GM21825 (cell line): ENCODE data around the gene PLXDC2.
A peak's percentile ranks its signal among the peaks of the same experiment; 100 is the strongest.

Experiments used
- ATAC-seq: cut with Tn5 transposase; IDR thresholded peaks from one replicate; pipeline ENCODE4 v1.9.1; 2021; ENCODE audit warnings: mild to moderate bottlenecking, moderate library complexity; ENCODE audit not compliant: unreplicated experiment

The PLXDC2 gene

GRCh38 chr10:19853831-19854230 lies 37.6 kb downstream of the PLXDC2 start:
- no peak for ATAC-seq

GRCh38 chr10:19857876-19858275 lies 41.6 kb downstream of the PLXDC2 start:
- ATAC-seq, result no peak

GRCh38 chr10:19860107-19860506 lies 43.9 kb downstream of the PLXDC2 start:
- no peak for ATAC-seq

DNA sequence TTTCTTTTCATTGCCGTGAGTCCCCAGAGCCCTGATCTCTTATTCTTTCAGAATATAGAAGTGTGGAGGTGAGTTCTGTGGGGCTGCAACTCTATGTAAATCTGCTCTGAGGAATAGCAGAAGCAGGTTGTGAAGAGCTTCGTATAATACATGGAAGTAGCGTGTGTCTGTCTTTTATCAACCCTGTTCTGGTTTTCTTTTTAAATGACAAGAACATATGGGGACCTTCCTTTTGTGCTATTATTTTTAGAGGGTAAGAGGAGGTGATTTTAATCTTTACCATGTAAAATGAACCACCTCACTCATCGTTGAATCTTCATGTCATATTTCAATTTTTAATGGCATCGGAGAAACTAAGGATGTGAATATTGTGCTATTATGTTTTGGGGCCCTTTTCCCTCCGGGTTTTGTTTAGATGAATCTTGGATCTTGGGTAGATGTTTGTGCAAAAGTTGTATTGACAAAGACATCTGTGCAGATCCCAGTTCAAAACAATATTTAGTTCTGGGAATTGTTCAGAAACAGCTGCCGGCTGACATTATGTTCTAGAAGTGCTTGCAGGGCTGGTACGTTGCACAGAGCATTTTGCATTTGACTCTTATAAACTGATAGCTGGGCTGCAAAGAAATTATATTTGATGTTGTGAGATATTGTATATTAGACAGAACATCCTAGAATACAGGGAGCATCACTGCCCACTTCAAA lies 46.7 kb downstream of the PLXDC2 start:
- ATAC-seq, result no peak

DNA sequence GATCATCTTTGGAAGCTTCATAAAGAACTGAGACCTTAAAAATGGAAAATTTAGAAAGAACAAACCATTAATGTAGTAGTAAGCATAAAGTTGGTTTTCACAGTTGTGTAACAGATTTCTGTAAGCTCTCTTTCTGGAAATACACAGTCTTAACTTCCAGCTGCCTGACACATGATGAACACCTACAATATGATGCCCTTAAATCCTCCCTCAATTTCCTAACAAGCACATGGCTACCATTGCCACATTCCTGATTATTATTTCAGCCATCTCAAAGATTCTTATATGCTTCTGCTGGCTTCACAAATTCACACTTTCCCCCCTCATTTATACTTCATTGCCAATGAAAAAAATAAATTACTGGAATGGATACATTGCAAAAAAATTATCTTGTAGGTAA lies 49.4 kb downstream of the PLXDC2 start:
- ATAC-seq, result no peak

- no peak for ATAC-seq
Measured at GRCh38 chr10:19869370-19869769, 53.1 kb downstream of the PLXDC2 start.

DNA sequence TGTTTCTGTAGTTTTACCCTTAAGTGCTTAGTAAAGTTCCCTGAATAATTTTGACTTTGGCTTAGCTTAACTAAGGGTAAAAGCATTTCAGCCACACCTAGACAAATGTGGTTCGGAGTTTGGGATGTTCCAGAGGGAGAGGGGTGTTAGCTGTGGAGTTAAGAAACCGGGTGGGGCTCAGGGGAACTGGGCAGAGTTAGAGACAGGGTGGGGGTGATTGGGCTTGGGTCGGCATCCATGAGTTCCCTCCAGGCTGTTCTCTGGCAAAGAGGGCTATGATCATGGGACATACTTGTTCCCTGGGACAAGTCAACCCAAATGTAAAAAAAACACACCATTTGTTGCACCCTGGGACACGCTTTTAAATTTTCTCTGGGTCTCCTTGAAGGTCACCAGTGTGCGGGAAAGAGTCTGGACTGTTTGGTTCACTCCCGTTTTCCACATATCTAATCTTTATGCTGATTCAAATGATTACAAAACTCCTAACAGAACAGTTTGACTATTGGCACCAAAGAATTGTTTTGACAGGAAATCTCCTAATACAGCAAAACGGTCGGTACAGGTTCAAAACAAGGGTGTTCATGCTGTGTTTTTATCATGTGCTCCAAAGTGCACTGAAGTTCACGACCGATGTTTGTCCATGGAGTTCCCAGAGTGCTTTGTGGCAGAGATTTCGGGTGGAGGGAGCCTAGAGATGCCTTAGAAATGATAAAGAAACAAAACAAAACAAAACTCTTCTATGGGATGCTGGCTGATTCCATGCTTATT lies 56.5 kb downstream of the PLXDC2 start:
- no peak for ATAC-seq

GRCh38 chr10:19874190-19874589 lies 58.0 kb downstream of the PLXDC2 start:
- ATAC-seq, result no peak

- no peak for ATAC-seq
Measured at GRCh38 chr10:19874791-19875190, 58.6 kb downstream of the PLXDC2 start.

DNA sequence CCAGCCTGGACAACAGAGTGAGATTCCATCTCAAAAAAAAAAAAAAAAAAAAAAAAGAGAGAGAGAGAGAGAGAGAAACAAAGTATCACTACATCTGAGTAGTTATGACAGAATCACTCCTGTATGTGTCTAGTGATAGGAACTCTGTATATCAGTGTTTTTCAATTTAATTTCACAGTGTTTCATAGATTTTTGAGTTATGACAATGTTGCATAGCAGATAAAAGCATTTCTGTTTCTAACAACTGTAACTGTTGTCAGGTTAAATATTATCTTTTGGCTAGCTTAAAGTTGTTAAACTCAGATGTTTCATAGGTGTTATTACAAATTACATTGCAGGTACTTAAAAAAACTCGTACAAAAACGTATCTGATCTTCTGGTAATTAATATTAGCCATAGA lies 60.3 kb downstream of the PLXDC2 start:
- ATAC-seq, result no peak

- no peak for ATAC-seq
Measured at GRCh38 chr10:19877466-19878255, 61.4 kb downstream of the PLXDC2 start.

DNA sequence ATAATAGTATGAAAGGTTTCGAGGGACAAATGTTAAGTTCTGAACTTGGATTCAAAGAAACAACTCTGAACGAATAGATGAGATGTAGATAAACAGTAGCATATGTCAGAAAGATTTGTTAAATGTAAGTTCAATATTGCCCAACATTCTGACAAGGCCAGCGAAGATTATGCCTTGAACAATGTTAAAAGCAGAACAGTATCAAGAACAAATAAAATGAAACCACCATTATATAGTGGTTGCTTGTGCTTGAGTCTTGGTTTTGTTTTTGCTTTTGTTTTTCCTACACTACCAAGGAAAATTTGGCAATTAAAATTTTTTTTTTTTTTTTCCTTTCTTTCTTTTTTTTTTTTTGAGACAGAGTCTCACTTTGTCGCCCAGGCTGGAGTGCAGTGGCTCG lies 66.4 kb downstream of the PLXDC2 start:
- no peak for ATAC-seq

- no peak for ATAC-seq
Measured at GRCh38 chr10:19888061-19888660, 71.9 kb downstream of the PLXDC2 start.

GRCh38 chr10:19889256-19889655 lies 73.0 kb downstream of the PLXDC2 start:
- ATAC-seq, result no peak

DNA sequence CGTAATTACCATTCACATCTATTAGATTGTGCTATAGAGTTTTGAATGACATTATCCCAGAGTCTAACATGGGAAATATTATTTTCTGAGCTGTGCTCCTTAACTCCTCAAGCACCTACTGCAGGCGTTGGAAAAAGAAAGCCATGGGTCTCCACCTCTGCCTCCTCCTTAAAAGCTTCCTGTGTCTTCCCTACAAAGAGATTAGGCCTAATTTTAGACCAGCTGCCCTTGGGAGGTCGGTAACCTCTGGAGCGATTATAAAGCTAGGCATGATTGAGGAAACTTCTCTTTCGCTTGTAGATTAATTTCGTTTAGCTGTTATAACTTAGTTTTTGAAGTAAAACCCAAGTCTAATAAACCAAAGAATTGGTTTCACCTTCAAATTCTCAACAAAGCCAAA lies 75.2 kb downstream of the PLXDC2 start:
- no peak for ATAC-seq

GRCh38 chr10:19892270-19892669 lies 76.0 kb downstream of the PLXDC2 start:
- no peak for ATAC-seq

GRCh38 chr10:19892677-19893076 lies 76.4 kb downstream of the PLXDC2 start:
- no peak for ATAC-seq

DNA sequence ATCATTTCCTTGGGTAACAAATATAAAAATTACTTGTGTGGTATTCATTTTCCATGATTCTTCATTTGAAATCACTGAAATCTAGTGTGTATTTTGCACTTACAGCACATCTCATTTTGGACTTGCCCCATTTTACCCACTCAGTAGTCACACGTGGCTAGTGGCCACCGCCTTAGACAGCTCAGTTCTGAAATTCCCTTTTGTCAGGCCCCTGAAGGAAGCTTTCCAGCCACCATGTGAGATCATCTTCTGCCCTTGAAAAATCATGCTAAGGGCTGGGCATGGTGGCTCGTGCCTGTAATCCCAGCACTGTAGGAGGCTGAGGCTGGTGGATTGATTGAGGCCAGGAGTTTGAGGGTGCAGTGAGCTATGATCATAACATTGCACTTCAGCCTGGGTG lies 79.3 kb downstream of the PLXDC2 start:
- ATAC-seq, result no peak

DNA sequence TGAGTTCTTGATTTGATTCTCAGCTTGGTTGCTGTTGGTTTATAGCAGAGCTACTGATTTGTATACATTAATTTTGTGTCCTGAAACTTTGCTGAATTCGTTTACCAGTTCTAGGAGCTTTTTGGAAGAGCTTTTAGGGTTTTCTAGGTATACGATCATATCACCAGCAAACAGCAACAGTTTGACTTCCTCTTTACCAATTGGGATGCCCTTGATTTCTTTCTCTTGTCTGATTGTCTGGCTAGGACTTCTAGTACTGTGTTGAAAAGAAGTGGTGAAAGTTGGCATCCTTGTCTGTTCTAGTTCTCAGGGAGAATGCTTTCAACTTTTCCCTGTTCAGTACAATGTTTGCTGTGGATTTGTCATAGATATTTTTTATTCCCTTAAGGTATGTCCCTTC lies 86.2 kb downstream of the PLXDC2 start:
- no peak for ATAC-seq

GRCh38 chr10:19904202-19904661 lies 88.0 kb downstream of the PLXDC2 start:
- peak; percentile 85 for ATAC-seq

DNA sequence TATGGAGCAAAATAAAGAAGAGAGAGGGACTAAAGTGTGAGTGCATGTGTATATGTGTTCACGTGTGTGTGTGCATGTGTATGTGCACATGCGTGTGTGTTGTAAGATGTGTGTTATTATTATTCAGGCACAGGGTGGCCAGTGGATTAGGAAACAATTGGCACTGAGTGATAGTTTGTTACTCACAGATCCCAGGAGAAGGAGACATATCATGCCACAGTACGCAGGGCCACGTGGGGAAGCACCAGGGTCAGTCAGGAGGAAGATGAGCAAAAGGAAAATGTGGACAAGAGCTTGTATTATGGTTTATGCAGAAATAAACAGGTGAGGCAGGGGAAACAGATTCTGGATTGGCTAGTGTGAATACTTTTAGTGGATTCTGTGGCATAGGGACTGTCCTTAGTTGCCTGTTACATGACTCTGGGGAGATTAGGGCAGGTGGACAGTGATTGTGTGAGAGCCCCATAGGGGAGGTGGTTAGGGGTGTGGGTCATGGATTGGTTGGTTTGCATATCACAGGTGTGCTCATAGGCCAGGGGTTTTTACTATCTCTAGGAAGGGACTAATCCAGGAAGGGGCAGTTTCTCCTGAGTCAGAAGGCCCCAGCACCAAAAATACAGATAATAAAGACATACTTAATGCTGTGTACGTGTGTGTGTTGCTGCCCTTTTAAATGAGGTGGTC lies 90.0 kb downstream of the PLXDC2 start:
- no peak for ATAC-seq
